Neural cell (in vitro differentiated cells): ENCODE data around the gene LRGUK. TPM values are rescaled to one million over a fixed set of nuclear protein-coding genes. Genes with fewer than 3 reads are reported as not detected.

Experiments used
- H2AFZ ChIP-seq: fragments of 200-600, 300-800 bp; sonication (generic), shearing (Covaris generic); 2 replicates; pipeline ENCODE4 v1.6.0; 2014; ENCODE audit warnings: low read depth, mild to moderate bottlenecking, antibody characterized with exemption, low read length, moderate library complexity
- H3F3A ChIP-seq: fragments of 200-600 bp; shearing (Covaris generic); 2 replicates; pipeline ENCODE4 v1.6.1; 2016; ENCODE audit warnings: mild to moderate bottlenecking, moderate library complexity, mixed read lengths, antibody characterized with exemption, low read length; ENCODE audit not compliant: insufficient read depth, poor library complexity, severe bottlenecking
- H3K27ac ChIP-seq: fragments of 200-600, 300-800 bp; sonication (generic), shearing (Covaris generic); 2 replicates; pipeline ENCODE4 v1.5.1; 2014; ENCODE audit warnings: mild to moderate bottlenecking, low read length, moderate library complexity
- H3K27me3 ChIP-seq: fragments of 300-800, 200-600 bp; sonication (generic), shearing (Covaris generic); 2 replicates; pipeline ENCODE4 v1.6.0; 2014; ENCODE audit warnings: mild to moderate bottlenecking, low read depth, low read length, moderate library complexity; ENCODE audit not compliant: insufficient read depth
- H3K36me3 ChIP-seq: fragments of 300-800, 200-600 bp; sonication (generic), shearing (Covaris generic); 2 replicates; pipeline ENCODE4 v1.5.1; 2014; ENCODE audit warnings: mild to moderate bottlenecking, antibody characterized with exemption, low read length, moderate library complexity; ENCODE audit not compliant: insufficient read depth
- H3K4me2 ChIP-seq: fragments of 300-800, 200-600 bp; sonication (generic), shearing (Covaris generic); 2 replicates; pipeline ENCODE4 v1.6.0; 2014; ENCODE audit warnings: mild to moderate bottlenecking, low read length
- H3K4me3 ChIP-seq: fragments of 300-800, 200-600 bp; sonication (generic), shearing (Covaris generic); 2 replicates; pipeline ENCODE4 v1.5.1; 2014; ENCODE audit warnings: mild to moderate bottlenecking, low read length, moderate library complexity
- H3K79me2 ChIP-seq: fragments of 200-600 bp; shearing (Covaris generic); replicated peaks from 2 replicates; pipeline ENCODE4 v1.6.0; 2014; ENCODE audit warnings: mild to moderate bottlenecking, low read length, moderate library complexity; ENCODE audit not compliant: insufficient read depth
- H3K9ac ChIP-seq: fragments of 300-800, 200-600 bp; sonication (generic), shearing (Covaris generic); 2 replicates; pipeline ENCODE4 v1.6.1; 2016; ENCODE audit warnings: mild to moderate bottlenecking, low read length, mixed read lengths
- H3K9me2 ChIP-seq: fragments of 200-600 bp; shearing (Covaris generic); 2 replicates; pipeline ENCODE4 v1.6.1; 2016; ENCODE audit warnings: mild to moderate bottlenecking, low read length, mixed read lengths; ENCODE audit not compliant: insufficient read depth
- H3K9me3 ChIP-seq: fragments of 200-600, 300-800 bp; sonication (generic), shearing (Covaris generic); 2 replicates; pipeline ENCODE4 v1.6.1; 2016; ENCODE audit warnings: mild to moderate bottlenecking, mixed run types, low read length, moderate library complexity, mixed read lengths
- H4K20me1 ChIP-seq: fragments of 200-600 bp; shearing (Covaris generic); 2 replicates; pipeline ENCODE4 v1.6.1; 2016; ENCODE audit warnings: mild to moderate bottlenecking, mixed run types; ENCODE audit not compliant: insufficient read depth
- CTCF ChIP-seq: fragments of 450-650 bp; IDR thresholded peaks from 2 replicates; pipeline ENCODE4 v1.5.1; 2014; ENCODE audit warnings: antibody characterized with exemption, mild to moderate bottlenecking, moderate library complexity; ENCODE audit not compliant: poor library complexity, severe bottlenecking
- EP300 ChIP-seq: fragments of 450-650 bp; conservative IDR thresholded peaks from 2 replicates; pipeline ENCODE4 v1.6.1; 2014; ENCODE audit warnings: antibody characterized with exemption, mild to moderate bottlenecking, moderate library complexity; ENCODE audit not compliant: poor library complexity, severe bottlenecking
- EZH2 ChIP-seq: fragments of 200-600, 300-800 bp; shearing (Covaris generic), sonication (generic); IDR thresholded peaks from 2 replicates; pipeline ENCODE4 v1.6.1; 2014; ENCODE audit warnings: antibody characterized with exemption, low read length, borderline replicate concordance, mild to moderate bottlenecking; ENCODE audit not compliant: insufficient read depth, poor library complexity, severe bottlenecking
- MXI1 ChIP-seq: fragments of 450-650 bp; conservative IDR thresholded peaks from 2 replicates; pipeline ENCODE4 v1.6.1; 2014; ENCODE audit warnings: antibody characterized with exemption, mild to moderate bottlenecking; ENCODE audit not compliant: poor library complexity, severe bottlenecking
- POLR2AphosphoS5 ChIP-seq: IDR thresholded peaks from 2 replicates; pipeline ENCODE4 v1.6.1; 2012
- RAD21 ChIP-seq: fragments of 450-650 bp; conservative IDR thresholded peaks from 2 replicates; pipeline ENCODE4 v1.6.1; 2014; ENCODE audit warnings: antibody characterized with exemption, mild to moderate bottlenecking, moderate library complexity
- REST ChIP-seq: IDR thresholded peaks from 2 replicates; pipeline ENCODE4 v1.6.1; 2012; ENCODE audit warnings: borderline replicate concordance
- SMC3 ChIP-seq: fragments of 450-650 bp; conservative IDR thresholded peaks from 2 replicates; pipeline ENCODE4 v1.6.1; 2014; ENCODE audit warnings: antibody characterized with exemption, mild to moderate bottlenecking, moderate library complexity; ENCODE audit not compliant: poor library complexity
- TAF1 ChIP-seq: IDR thresholded peaks from 2 replicates; pipeline ENCODE4 v1.6.1; 2012; ENCODE audit warnings: low read depth
- polyA plus RNA-seq: library from polyadenylated mRNA; depleted of rRNA; stranded (reverse); fragments of >200 nt; gene quantifications from 2 replicates; pipeline ENCODE4 v1.2.3, GENCODE V29; 2014

The LRGUK gene
- polyA plus RNA-seq, 1 donor from 2014 or later = 4.9 TPM

GRCh38 chr7:134084488-134085144 is 42.5 kb upstream of the LRGUK start:
- H2AFZ ChIP-seq = no peak overlapping the region
- H3K36me3 ChIP-seq = no peaks in the 10 kb centered on the region
- no peaks in the 10 kb centered on the region for H4K20me1 ChIP-seq
- no peak for TF ChIP-seq REST
- no peak for TF ChIP-seq EP300
- TF ChIP-seq POLR2AphosphoS5 = no peak
- no peak for TF ChIP-seq SMC3
- no peak for TF ChIP-seq MXI1
- no peak overlapping the region for H3K4me2 ChIP-seq
- no peak overlapping the region for H3K9ac ChIP-seq
- H3K79me2 ChIP-seq = no peaks in the 10 kb centered on the region
- H3K9me3 ChIP-seq = peaks cover 9% of the 10 kb centered on the region
- no peaks in the 10 kb centered on the region for H3F3A ChIP-seq
- H3K9me2 ChIP-seq = no peaks in the 10 kb centered on the region
- H3K4me3 ChIP-seq = no peak overlapping the region
- H3K27ac ChIP-seq = no peak overlapping the region
- H3K27me3 ChIP-seq = no peaks in the 10 kb centered on the region

- H3K79me2 ChIP-seq = no peaks in the 10 kb centered on the region
Observed at GRCh38 chr7:134085311-134085710, 41.8 kb upstream of the LRGUK start.

More at GRCh38 chr7:134085311-134085710, 41.8 kb upstream of the LRGUK start:
- H3K27ac ChIP-seq = no peak overlapping the region
- no peak overlapping the region for H3K9ac ChIP-seq
- no peaks in the 10 kb centered on the region for H3F3A ChIP-seq
- H3K27me3 ChIP-seq = no peaks in the 10 kb centered on the region
- H3K4me3 ChIP-seq = no peak overlapping the region
- H2AFZ ChIP-seq = no peak overlapping the region
- no peaks in the 10 kb centered on the region for H4K20me1 ChIP-seq
- H3K9me3 ChIP-seq = peaks cover 10% of the 10 kb centered on the region
- no peaks in the 10 kb centered on the region for H3K9me2 ChIP-seq
- TF ChIP-seq POLR2AphosphoS5 = no peak
- TF ChIP-seq RAD21 = no peak
- no peak for TF ChIP-seq SMC3
- TF ChIP-seq EZH2 = no peak
- no peak for TF ChIP-seq TAF1
- TF ChIP-seq MXI1 = no peak
- TF ChIP-seq CTCF = no peak
- no peak for TF ChIP-seq EP300
- TF ChIP-seq REST = no peak
- no peaks in the 10 kb centered on the region for H3K36me3 ChIP-seq
- H3K4me2 ChIP-seq = no peak overlapping the region
